B cell (primary cell): ENCODE measurements around the gene CYTH3.

Source experiments
- CTCF ChIP-seq: fragments of 200-600 bp; IDR thresholded peaks from one replicate; pipeline ENCODE4 v1.8.0; 2022; ENCODE audit warnings: antibody characterized with exemption, mild to moderate bottlenecking
- EZH2 ChIP-seq: IDR thresholded peaks from 2 replicates; pipeline ENCODE4 v1.6.1; 2012; ENCODE audit warnings: borderline replicate concordance, low read depth, mild to moderate bottlenecking, moderate library complexity, low read length; ENCODE audit not compliant: insufficient read depth, poor library complexity, severe bottlenecking

GRCh38 chr7:6250364-6250833 lies 22.0 kb downstream of the CYTH3 start:
- no peak for TF ChIP-seq CTCF
- TF ChIP-seq EZH2 = no peak
